IPS-18c (cell line): ENCODE data around the gene ZDHHC18.
A peak's percentile ranks its signal among the peaks of the same experiment; 100 is the strongest.
"Not testable (repeated sequence)": the region's sequence is repeated elsewhere in the genome, so short reads cannot be mapped to it uniquely, and the experiment has no call there.

ENCODE experiments used
- H3K4me3 ChIP-seq: 2 replicates; pipeline ENCODE4 v1.7.0; 2013; ENCODE audit warnings: low read depth, mild to moderate bottlenecking, low read length, moderate library complexity; ENCODE audit not compliant: insufficient read depth
- H3K9me3 ChIP-seq: one replicate; pipeline ENCODE4 v1.6.1; 2013; ENCODE audit warnings: mild to moderate bottlenecking, low read length, moderate library complexity; ENCODE audit not compliant: control insufficient read depth, insufficient read depth

The ZDHHC18 gene

DNA sequence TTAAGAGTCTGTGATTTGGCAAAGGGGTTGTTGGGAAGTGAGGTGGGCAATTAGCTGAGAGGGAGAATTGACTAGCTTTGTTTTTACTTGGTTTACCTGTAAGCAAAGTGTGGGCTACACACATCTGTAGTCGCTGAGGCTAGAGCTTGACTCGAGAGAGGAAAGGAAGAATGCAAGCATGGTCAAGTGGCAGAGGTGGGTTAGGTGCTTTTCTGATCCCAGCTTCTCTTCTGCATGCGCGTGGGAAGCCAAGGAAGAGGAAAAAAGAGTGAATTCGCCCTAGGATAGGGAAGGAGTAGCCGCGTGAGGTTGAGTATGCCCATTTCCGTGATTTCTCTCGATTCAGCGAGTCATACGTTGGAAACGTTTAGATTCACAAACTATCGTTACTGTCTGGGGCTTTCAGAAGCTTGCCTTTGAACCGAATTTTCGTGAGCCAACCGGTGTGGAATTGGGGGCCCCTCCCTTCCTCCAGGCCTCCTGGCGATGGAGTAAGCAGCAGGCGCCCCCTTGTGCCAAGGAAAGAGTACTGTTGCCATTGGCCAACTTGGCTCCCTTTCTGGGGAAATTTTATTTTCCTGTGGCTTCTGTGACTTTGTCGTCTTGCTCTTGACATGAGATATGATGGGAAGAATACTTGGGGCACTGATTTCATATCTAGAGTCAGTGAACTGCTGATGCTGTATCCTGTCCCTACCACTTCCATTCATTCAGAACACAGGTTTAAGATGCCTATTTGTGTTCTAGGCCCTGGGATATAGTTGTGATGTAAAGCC, 37.5 kb upstream of the ZDHHC18 start:
- peak overlapping the region; percentile 93 for H3K4me3 ChIP-seq
- H3K9me3 ChIP-seq: no peaks in the 10 kb centered on the region

DNA sequence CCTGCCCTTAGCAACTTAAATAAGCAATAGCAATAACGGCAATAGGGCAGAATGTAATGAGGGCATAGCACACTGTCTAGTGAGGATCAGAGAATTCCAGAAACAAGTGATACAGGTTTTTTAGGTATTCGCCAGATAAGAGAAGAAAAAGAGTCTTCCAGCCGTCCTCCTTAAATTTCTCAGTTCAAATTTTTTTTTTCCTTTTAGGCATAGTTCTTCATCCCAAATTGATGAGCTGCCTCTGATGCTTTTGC, 36.9 kb upstream of the ZDHHC18 start:
- no peaks in the 10 kb centered on the region for H3K9me3 ChIP-seq
- no peak overlapping the region for H3K4me3 ChIP-seq

DNA sequence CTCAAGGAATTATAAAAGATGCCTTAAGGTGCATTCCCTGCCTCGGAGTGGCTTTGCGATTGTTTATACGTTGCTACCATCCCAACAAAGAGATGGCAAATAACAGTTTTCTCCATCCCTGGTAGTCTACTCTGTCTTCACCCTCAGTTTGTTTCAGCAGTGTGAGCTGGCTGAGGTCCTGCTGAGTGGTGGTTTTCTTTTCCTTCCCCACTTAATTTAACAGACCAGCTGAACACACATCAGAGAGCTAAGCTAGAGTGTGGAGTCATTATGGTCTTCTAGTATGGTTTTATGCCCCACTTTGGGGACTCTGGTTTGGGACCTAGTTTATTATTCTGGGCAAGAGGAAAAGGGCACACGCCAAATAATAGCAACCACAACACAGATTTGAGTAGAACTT, 36.6 kb upstream of the ZDHHC18 start:
- Histone ChIP-seq H3K9me3 (no peaks in the 10 kb centered on the region), H3K4me3 (no peak overlapping the region)

DNA sequence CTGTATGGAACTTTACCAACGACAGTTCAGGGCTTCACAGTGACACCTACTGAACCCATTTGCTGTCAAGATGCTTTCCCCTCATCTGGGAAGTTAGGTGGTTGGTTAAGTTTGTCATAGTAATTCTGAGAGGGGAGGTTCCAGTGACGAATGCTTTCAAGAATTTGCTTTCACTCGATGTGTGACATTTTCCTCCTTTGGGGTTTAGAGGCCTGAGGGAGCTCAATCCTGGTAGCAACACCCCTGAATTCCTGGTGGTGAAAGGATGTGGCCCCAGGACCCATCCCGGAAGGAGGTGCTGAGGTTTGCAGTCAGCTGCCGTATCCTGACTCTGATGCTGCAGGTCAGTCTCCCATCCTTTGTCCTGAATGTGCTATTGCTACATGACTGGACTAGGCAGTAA, 35.9 kb upstream of the ZDHHC18 start:
- Histone ChIP-seq H3K9me3 (no peaks in the 10 kb centered on the region), H3K4me3 (no peak overlapping the region)

DNA sequence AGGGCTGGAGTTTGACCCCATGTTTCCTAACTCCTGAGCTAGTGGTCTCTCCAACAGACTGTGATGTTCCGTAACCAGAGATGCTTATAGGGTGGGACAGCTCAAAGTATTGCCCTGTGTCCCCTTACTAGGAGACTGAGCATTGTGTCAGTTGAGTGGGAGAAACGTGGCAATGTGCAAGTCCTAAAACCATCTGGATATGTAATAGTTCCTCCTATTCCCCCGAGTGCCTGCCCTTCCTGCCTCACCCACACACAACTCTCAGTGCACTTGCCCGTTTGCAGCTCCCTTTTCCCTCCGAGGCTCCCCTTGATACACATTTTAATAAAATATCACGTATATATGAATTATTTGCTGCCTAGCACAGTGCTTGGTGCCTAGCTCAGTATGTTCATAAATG, 35.3 kb upstream of the ZDHHC18 start:
- no peak overlapping the region for H3K4me3 ChIP-seq
- no peaks in the 10 kb centered on the region for H3K9me3 ChIP-seq

DNA sequence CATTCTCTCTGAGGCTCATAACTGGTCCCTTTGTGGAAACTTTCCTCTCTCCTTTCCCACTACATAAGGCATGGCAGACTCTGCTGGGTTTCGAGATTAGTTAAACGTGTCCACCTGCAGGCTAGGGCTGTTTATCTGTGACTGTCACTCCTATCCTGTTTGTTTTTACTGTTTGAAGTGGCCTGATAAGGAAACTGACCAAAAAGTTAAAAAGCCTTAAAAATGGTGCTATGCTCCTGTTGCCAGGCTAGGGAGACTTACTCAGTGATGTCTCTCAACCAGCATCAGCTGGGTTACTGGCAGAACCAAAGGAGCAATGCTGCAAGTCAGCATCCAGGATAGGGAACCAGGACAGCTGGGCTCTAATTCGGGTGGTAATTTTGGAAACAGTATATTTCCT, 34.9 kb upstream of the ZDHHC18 start:
- no peak overlapping the region for H3K4me3 ChIP-seq
- no peaks in the 10 kb centered on the region for H3K9me3 ChIP-seq

DNA sequence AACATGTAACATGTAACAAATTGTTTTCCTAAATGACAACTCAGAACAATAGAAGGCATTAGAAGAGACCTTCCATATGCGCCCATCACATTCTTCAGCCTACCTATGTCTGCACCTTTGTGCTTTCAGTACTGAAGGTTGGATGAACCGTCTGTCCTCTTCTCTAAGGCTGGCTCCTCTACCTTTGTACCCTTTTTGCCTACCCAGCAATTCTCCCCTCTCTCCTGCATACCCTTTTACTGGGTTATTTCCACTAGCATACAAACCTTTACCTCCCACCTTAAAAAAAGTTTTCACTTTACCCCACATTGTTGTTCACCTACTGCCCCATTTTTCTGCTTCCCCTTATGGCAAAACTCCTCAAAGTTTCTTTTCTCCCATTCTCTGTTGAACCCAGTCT, 33.6 kb upstream of the ZDHHC18 start:
- no peaks in the 10 kb centered on the region for H3K9me3 ChIP-seq
- H3K4me3 ChIP-seq: no peak overlapping the region

DNA sequence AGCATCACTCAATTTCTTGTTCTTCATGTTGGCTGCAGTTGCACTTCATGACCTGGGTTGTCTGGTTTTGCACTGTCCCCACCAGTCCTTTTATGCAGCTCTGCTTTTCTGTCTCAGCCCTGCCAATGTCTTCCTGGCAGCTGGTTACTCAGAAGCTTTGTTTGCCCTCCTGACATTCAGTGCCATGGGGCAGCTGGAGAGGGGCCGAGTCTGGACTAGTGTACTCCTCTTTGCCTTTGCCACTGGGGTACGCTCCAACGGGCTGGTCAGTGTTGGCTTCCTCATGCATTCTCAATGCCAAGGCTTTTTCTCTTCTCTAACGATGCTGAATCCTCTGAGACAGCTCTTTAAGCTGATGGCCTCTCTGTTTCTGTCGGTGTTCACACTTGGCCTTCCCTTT, 32.1 kb upstream of the ZDHHC18 start:
- no peak overlapping the region for H3K4me3 ChIP-seq
- no peaks in the 10 kb centered on the region for H3K9me3 ChIP-seq

DNA sequence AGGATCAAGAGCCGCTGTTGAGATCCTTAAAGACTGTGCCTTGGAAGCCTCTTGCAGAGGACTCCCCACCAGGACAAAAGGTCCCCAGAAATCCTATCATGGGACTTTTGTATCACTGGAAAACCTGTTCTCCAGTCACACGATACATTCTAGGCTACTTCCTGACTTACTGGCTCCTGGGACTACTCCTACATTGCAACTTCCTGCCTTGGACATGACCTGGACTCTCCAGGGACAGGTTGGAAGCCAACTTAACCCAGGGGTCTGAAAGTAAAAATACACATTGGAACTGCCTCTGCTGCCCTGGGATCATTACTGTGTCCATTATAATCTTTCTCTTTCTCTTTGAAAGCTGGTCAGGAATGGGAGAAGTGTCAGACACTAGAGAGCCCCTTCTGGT, 28.9 kb upstream of the ZDHHC18 start:
- Histone ChIP-seq H3K4me3 (no peak overlapping the region), H3K9me3 (peaks cover 3% of the 10 kb centered on the region)

DNA sequence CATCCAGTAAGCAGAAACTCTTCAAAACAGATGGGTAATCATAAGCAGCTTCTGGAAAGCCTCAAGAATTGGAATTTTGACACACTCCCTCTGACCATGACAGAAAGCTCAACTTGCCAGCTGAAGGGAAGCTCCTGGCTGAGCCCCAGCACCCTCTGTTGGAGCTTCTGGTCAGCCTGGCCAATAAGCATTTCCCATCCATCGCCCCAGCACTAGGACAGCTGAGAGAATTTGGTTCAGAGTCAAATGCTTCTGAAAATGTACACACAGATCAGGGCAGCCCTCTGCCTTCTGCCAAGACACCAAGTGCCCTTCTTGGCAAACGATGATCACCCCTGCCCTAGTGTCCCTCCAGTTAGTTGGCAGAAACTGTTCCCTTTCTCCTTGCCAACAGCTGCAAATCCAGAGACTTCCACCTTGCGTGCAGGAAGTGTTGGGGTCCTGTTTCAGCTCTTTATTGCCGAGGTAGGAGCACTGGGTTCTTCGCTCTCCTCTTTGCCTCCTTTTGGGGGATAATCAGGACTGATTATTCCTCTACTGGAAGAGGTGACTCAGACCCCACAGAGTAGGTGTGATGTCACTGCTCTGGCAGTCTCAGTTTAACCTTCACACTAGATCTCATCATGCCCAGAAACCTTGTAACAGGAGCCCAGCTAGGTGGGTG, 26.9 kb upstream of the ZDHHC18 start:
- Histone ChIP-seq H3K9me3 (peaks cover 3% of the 10 kb centered on the region), H3K4me3 (no peak overlapping the region)

DNA sequence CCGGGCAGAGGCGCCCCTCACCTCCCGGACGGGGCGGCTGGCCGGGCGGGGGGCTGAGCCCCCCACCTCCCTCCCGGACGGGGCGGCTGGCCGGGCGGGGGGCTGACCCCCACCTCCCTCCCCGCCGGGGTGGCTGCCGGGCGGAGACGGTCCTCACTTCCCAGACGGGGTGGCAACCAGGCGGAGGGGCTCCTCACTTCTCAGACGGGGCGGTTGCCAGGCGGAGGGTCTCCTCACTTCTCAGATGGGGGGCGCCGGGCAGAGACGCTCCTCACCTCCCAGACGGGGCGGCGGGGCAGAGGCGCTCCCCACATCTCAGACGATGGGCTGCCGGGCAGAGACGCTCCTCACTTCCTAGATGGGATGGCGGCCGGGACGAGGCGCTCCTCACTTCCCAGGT, 22.6 kb upstream of the ZDHHC18 start:
- H3K9me3 ChIP-seq, H3K4me3 ChIP-seq: not testable (repeated sequence)

DNA sequence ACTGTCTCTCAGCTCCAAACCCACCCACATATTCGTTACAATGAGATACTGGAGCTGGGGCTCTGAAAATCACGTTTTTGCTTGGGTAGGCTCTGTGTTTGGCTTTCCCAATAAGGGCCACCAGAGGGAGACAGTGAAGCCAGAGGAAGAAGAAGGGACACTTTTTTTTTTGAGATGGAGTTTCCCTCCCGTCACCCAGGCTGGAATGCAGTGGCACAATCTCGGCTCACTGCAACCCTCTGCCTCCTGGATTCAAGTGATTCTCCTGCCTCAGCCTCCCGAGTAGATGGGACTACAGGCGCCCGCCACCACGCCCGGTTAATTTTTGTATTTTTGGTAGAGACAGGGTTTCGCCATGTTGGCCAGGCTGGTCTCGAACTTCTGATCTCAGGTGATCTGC, 16.4 kb upstream of the ZDHHC18 start:
- H3K4me3 ChIP-seq, H3K9me3 ChIP-seq: not testable (repeated sequence)

DNA sequence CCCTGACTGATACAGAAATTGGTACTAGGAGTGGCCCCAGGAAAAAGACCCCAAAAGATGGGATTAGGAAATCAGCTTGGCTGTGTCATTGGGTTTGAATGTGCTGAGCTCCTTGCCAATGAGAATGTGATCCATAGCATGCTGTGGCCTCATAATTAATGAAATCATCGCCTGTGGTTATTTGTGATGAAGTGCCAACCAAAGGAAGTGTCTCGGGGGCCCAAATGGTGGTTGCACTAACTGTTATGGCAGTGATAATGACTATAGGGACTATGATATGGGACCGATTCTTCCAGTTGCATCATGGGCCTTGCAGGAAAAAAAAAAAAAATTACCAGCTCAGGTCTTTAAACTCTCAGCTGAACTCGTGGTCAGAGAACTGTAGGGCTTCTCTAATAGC, 15.4 kb upstream of the ZDHHC18 start:
- Histone ChIP-seq H3K4me3 (no peak overlapping the region), H3K9me3 (peaks cover 6% of the 10 kb centered on the region)

DNA sequence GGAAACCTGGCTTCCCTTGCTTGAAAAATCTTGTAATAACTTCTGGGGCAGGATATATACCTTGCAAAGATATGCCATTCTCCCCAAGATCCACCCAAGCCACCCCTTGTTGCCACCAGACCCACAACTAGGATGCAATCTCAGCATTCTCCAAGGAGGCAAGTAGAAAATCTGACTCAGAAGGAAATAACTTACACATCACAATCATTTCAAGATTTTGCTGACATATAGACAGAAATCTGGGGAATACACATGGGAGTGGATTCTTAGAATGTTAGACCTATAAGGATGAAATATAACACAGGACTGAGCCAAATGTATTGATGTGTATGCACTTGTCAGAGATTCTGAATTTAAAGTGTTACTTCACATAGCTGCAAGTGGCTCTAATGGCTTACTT, 14.8 kb upstream of the ZDHHC18 start:
- Histone ChIP-seq H3K4me3 (no peak overlapping the region), H3K9me3 (peaks cover 6% of the 10 kb centered on the region)

DNA sequence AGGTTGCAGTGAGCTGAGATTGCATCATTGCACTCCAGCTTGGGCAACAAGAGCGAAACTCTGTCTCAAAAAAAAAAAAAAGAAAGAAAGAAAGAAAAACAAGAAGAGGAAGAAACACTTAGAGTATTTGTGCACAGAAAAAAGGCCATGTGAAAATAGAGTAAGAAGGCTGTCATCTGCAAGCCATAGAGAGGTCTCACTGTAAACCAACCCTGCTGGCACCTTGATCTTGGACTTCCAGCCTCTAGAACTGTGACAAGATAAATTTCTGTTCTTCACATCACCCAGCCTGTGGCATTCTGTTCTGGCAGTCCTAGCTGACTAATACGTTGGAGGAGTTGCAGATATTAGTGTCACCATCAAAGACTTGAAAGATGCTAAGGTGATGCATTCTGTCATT, 12.1 kb upstream of the ZDHHC18 start:
- H3K9me3 ChIP-seq: peaks cover 6% of the 10 kb centered on the region
- H3K4me3 ChIP-seq: no peak overlapping the region

DNA sequence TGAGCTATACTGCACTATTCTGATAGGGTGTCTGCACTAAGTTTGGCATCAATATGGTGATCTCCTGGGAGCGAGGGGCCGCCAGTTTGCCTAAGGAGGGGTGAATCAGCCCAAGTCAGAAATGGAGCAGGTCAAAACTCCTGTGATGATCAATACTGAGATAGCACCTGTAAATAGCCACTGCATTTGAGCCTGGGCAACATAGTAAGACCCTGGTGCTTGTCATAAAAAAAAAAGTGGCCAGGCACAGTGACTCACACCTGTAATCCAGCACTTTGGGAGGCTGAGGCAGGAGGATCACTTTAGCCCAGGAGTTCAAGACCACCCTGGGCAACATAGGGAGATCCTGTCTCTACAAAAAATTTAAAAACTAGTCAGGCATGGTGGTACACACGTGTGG, 11.6 kb upstream of the ZDHHC18 start:
- Histone ChIP-seq H3K9me3 (peaks cover 6% of the 10 kb centered on the region), H3K4me3 (no peak overlapping the region)

DNA sequence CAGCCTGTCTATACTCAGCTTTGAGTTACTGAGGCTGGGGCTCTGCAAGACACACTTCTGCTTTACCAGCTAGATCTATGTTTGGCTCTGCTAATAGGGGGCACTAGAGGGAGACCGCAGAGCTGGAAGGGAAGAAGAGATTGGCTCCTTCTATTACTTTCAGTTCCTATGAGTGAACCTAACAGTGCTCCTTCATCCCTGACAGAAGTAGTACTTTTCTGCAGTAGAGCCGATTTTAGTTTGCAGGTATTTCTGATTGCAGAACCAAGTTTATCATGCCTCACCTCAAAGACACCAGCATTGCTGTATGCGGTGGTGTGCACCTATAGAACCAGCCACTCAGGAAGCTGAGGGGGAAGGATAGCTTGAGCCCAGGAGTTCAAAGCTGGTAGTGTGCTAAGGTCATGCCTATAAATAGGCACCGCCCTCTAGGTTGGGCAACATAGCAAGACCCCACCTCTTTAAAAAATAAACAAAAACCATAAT, 5.7 kb upstream of the ZDHHC18 start:
- Histone ChIP-seq H3K4me3 (no peak overlapping the region), H3K9me3 (no peaks in the 10 kb centered on the region)

DNA sequence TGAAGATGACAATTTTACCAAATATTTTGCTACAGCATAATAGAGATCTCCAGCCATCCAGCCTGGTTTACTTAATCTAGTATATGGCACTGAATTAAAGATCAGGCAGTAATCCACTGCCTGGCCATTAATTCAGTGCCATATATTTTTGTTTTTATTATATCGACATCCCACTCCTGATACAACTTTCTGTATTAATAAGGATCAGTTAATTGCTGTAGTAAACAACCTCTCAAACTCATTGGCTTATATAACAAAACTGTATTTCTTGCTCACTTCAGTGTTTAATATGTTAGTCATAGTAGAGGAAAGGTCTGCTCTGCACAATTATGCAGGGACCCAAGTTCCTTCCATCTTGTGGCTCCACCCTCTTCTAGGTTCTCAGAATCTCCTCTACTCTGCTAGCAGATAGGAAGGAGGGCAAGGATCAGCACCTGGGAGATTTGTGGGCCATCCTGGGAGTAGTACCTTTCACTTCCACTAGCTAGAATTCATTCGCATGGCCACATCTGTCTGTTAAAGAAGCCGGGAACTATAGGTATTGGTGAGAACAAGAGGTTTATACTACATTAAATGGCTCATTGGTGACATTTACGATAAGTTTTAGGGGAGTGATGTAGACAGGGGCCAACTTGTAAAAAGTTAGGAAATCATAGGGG, 3.6 kb upstream of the ZDHHC18 start:
- Histone ChIP-seq H3K4me3 (no peak overlapping the region), H3K9me3 (no peaks in the 10 kb centered on the region)
